Mesenchymal stem cell (in vitro differentiated cells and primary cell): ENCODE data around the gene YTHDC1.

Experiments used
- DNase-seq: peaks from one replicate; pipeline ENCODE4 v3.0.0-alpha.2; 2013
- H2AFZ ChIP-seq: one replicate; pipeline ENCODE4 v1.6.1; 2013; ENCODE audit warnings: low read depth, mild to moderate bottlenecking, control low read depth, inconsistent platforms, low read length, moderate library complexity
- H2AK5ac ChIP-seq: 2 replicates; pipeline ENCODE4 v1.6.1; 2013; ENCODE audit warnings: low read length, moderate library complexity, mild to moderate bottlenecking, inconsistent platforms; ENCODE audit not compliant: severe bottlenecking
- H2BK120ac ChIP-seq: one replicate; pipeline ENCODE4 v1.6.1; 2013; ENCODE audit warnings: low read depth, mild to moderate bottlenecking, inconsistent platforms, low read length, moderate library complexity
- H2BK12ac ChIP-seq, 2 experiments: one replicate each; pipeline ENCODE4 v1.6.1; 2013; ENCODE audit warnings: inconsistent platforms in 2 of 2, low read length in 2 of 2, mild to moderate bottlenecking in 2 of 2, moderate library complexity in 2 of 2, control low read depth in 1 of 2
- H2BK15ac ChIP-seq: one replicate; pipeline ENCODE4 v1.6.1; 2013; ENCODE audit warnings: mild to moderate bottlenecking, low read depth, inconsistent platforms; ENCODE audit not compliant: poor library complexity, severe bottlenecking
- H2BK5ac ChIP-seq: 2 replicates; pipeline ENCODE4 v1.6.1; 2013; ENCODE audit warnings: low read depth, mild to moderate bottlenecking, low read length, control low read depth, inconsistent platforms; ENCODE audit not compliant: poor library complexity, severe bottlenecking
- H3K14ac ChIP-seq, 2 experiments: one replicate each; pipeline ENCODE4 v1.6.1; 2013; ENCODE audit warnings: inconsistent platforms in 2 of 2, low read length in 2 of 2, control low read depth in 1 of 2, mild to moderate bottlenecking in 1 of 2, moderate library complexity in 1 of 2
- H3K18ac ChIP-seq, 2 experiments: one replicate each; pipeline ENCODE4 v1.6.1; 2013; ENCODE audit warnings: inconsistent platforms in 2 of 2, low read length in 2 of 2, control low read depth in 1 of 2, low read depth in 1 of 2, mild to moderate bottlenecking in 1 of 2
- H3K23ac ChIP-seq, 2 experiments: one replicate each; pipeline ENCODE4 v1.6.1; 2013; ENCODE audit warnings: inconsistent platforms in 2 of 2, low read length in 2 of 2, mild to moderate bottlenecking in 2 of 2, moderate library complexity in 2 of 2, control low read depth in 1 of 2
- H3K27ac ChIP-seq: 2 replicates; pipeline ENCODE4 v1.5.1; 2013; ENCODE audit warnings: mild to moderate bottlenecking, moderate library complexity, low read length, control low read depth, inconsistent platforms; ENCODE audit not compliant: poor library complexity, severe bottlenecking
- H3K27me3 ChIP-seq, 2 experiments: 2 replicates each; pipeline versions ENCODE4 v1.6.1 to v1.7.0; 2013; ENCODE audit warnings: low read length in 2 of 2, mild to moderate bottlenecking in 2 of 2, moderate library complexity in 2 of 2, control low read depth in 1 of 2, inconsistent platforms in 1 of 2; ENCODE audit not compliant: control insufficient read depth in 1 of 2, insufficient read depth in 1 of 2
- H3K36me3 ChIP-seq, 2 experiments: 2 replicates each; pipeline versions ENCODE4 v1.6.1 to v1.7.0; 2013; ENCODE audit warnings: low read length in 2 of 2, control low read depth in 1 of 2, inconsistent platforms in 1 of 2, low read depth in 1 of 2, mild to moderate bottlenecking in 1 of 2; ENCODE audit not compliant: insufficient read depth in 2 of 2, control insufficient read depth in 1 of 2
- H3K4ac ChIP-seq, 2 experiments: one replicate each; pipeline ENCODE4 v1.6.1; 2013; ENCODE audit warnings: inconsistent platforms in 2 of 2, low read length in 2 of 2, mild to moderate bottlenecking in 2 of 2, moderate library complexity in 2 of 2, control low read depth in 1 of 2, low read depth in 1 of 2
- H3K4me1 ChIP-seq: 2 replicates; pipeline ENCODE4 v1.6.1; 2013; ENCODE audit warnings: low read depth, low read length, control low read depth; ENCODE audit not compliant: control insufficient read depth, insufficient read depth
- H3K4me2 ChIP-seq: 2 replicates; pipeline ENCODE4 v1.6.1; 2013; ENCODE audit warnings: low read length, mild to moderate bottlenecking, inconsistent platforms; ENCODE audit not compliant: poor library complexity, severe bottlenecking
- H3K4me3 ChIP-seq, 2 experiments: 2 replicates each; pipeline versions ENCODE4 v1.5.1 to v1.7.0; 2013; ENCODE audit warnings: low read length in 2 of 2, mild to moderate bottlenecking in 2 of 2, control low read depth in 1 of 2, low read depth in 1 of 2; ENCODE audit not compliant: insufficient read depth in 1 of 2
- H3K79me1 ChIP-seq: replicated peaks from 2 replicates; pipeline ENCODE4 v1.6.1; 2013; ENCODE audit warnings: mild to moderate bottlenecking, control low read depth, low read length, inconsistent platforms; ENCODE audit not compliant: poor library complexity, severe bottlenecking
- H3K9ac ChIP-seq: 2 replicates; pipeline ENCODE4 v1.7.0; 2013; ENCODE audit warnings: mild to moderate bottlenecking, low read length, moderate library complexity
- H3K9me3 ChIP-seq: 2 replicates; pipeline ENCODE4 v1.7.0; 2013; ENCODE audit warnings: mild to moderate bottlenecking, low read length; ENCODE audit not compliant: control insufficient read depth
- H4K8ac ChIP-seq: one replicate; pipeline ENCODE4 v1.6.1; 2013; ENCODE audit warnings: inconsistent platforms, mild to moderate bottlenecking, low read length, moderate library complexity
- H4K91ac ChIP-seq: one replicate; pipeline ENCODE4 v1.6.1; 2013; ENCODE audit warnings: mild to moderate bottlenecking, low read length, inconsistent platforms
- WGBS: methylation state at CpG from one replicate; pipeline ENCODE4 v1.1.7; 2013; ENCODE audit warnings: mixed read lengths; 5-methylcytosine and 5-hydroxymethylcytosine counted together

YTHDC1 gene

DNA sequence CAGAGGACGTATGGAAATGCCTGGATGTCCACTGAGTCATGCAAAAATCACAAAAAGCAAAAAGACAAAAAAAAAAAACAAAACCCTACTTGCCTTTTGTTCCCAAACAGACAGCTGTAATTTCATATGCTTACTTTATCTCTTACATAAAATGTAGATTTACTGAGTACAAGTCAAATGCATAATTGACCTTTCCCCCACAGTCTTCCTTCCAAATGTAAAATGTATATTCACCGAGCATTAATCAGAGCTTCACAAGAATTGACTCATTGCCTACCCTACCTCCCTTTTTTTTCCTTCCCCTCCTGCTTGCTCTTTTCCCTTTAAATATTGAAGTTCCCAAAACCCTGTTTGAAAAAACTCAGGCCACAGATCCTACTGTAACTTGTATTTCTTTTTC, 71.9 kb downstream of the YTHDC1 start:
- Histone ChIP-seq H2AFZ (no peak overlapping the region), H2BK15ac (no peak overlapping the region), H2BK120ac (no peak overlapping the region), H3K14ac (no peak overlapping the region), H3K23ac (no peak overlapping the region), H3K36me3 (no peaks in the 10 kb centered on the region), H3K27ac (no peak overlapping the region), H2BK5ac (no peak overlapping the region), H4K8ac (no peak overlapping the region), H2AK5ac (no peak overlapping the region), H3K4me2 (no peak overlapping the region), H3K79me1 (no peaks in the 10 kb centered on the region), H3K4me3 (no peak overlapping the region), H3K4ac (no peak overlapping the region), H3K9me3 (no peaks in the 10 kb centered on the region), H3K4me1 (peaks cover 5% of the 10 kb centered on the region), H2BK12ac (no peak overlapping the region), H4K91ac (no peak overlapping the region), H3K27me3 (no peaks in the 10 kb centered on the region), H3K9ac (no peak overlapping the region), H3K18ac (no peak overlapping the region)
- WGBS, result 65% methylated on average over 2 of the region's 2 CpGs
- no peak for DNase-seq

- no peak for DNase-seq
- Histone ChIP-seq H3K27me3 (no peaks in the 10 kb centered on the region), H2BK5ac (no peak overlapping the region), H3K4ac (no peak overlapping the region), H4K91ac (no peak overlapping the region), H2AK5ac (no peak overlapping the region), H2BK120ac (no peak overlapping the region), H3K14ac (no peak overlapping the region), H3K79me1 (no peaks in the 10 kb centered on the region), H3K23ac (no peak overlapping the region), H3K4me2 (no peak overlapping the region), H2BK15ac (no peak overlapping the region), H3K18ac (no peak overlapping the region), H3K4me3 (no peak overlapping the region), H3K9me3 (no peaks in the 10 kb centered on the region), H2AFZ (no peak overlapping the region), H3K36me3 (no peaks in the 10 kb centered on the region), H2BK12ac (no peak overlapping the region), H3K9ac (no peak overlapping the region), H4K8ac (no peak overlapping the region), H3K4me1 (peaks cover 5% of the 10 kb centered on the region), H3K27ac (no peak overlapping the region)
- 53% methylated on average over 2 of the region's 2 CpGs for WGBS
Observed at GRCh38 chr4:68277627-68278026, 72.3 kb downstream of the YTHDC1 start.

- Histone ChIP-seq H3K27me3 (no peaks in the 10 kb centered on the region), H3K4ac (no peak overlapping the region), H2AFZ (no peak overlapping the region), H3K4me1 (peaks cover 6% of the 10 kb centered on the region), H2BK15ac (no peak overlapping the region), H2BK120ac (no peak overlapping the region), H3K36me3 (no peaks in the 10 kb centered on the region), H3K18ac (no peak overlapping the region), H3K14ac (no peak overlapping the region), H3K27ac (peak overlapping the region; percentile 90), H3K9ac (peak overlapping the region; percentile 85), H4K8ac (no peak overlapping the region), H4K91ac (no peak overlapping the region), H3K79me1 (no peaks in the 10 kb centered on the region), H2BK5ac (no peak overlapping the region), H2BK12ac (no peak overlapping the region), H3K4me3 (peak overlapping the region in 1 of 2 experiments; percentile 74), H3K4me2 (no peak overlapping the region), H2AK5ac (no peak overlapping the region), H3K23ac (no peak overlapping the region), H3K9me3 (no peaks in the 10 kb centered on the region)
- WGBS, result 83% methylated on average over 2 of the region's 2 CpGs
- DNase-seq, result no peak
Observed at GRCh38 chr4:68272860-68273259, 77.0 kb downstream of the YTHDC1 start.

DNA sequence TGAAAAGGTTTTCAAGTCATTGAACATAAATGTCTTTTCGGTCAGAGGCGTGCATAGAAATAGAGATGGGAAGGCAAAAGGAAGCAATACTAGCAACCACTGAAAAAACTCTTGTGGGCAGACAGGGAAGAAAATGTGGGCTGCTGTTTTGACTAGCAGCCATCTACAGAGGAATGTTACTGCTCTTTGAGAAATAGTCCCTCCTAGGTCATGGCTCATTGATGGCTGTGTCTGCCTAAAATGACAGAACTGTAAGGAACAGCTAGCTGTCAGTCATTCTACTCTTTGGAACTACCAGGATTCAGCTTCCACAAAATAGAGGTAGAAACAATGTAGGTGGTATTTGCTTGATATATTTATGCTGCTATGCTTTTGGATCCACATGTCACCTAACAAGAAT, 77.5 kb downstream of the YTHDC1 start:
- Histone ChIP-seq H3K9me3 (no peaks in the 10 kb centered on the region), H2AFZ (no peak overlapping the region), H3K9ac (peak overlapping the region; percentile 85), H3K36me3 (no peaks in the 10 kb centered on the region), H3K79me1 (no peaks in the 10 kb centered on the region), H2BK15ac (no peak overlapping the region), H3K14ac (no peak overlapping the region), H4K91ac (no peak overlapping the region), H3K27me3 (no peaks in the 10 kb centered on the region), H2BK12ac (no peak overlapping the region), H2BK5ac (peak overlapping the region; percentile 5), H3K4ac (no peak overlapping the region), H2BK120ac (no peak overlapping the region), H3K18ac (peak overlapping the region in 1 of 2 experiments; percentile 16), H3K23ac (no peak overlapping the region), H3K4me1 (peaks cover 4% of the 10 kb centered on the region), H3K27ac (peak overlapping the region; percentile 90), H2AK5ac (no peak overlapping the region), H4K8ac (no peak overlapping the region), H3K4me3 (peak overlapping the region in 1 of 2 experiments; percentile 74), H3K4me2 (peak overlapping the region; percentile 57)
- WGBS, result 82% methylated on average over 2 of the region's 2 CpGs
- DNase-seq, result peak; percentile 24
